Activated naive CD4-positive, alpha-beta T cell treated with anti-CD3 and anti-CD28 coated beads, Interleukin-2, amount 50 U/mL, for 16 hours (primary cell): ENCODE measurements around the gene CLDN5.

Source experiments
- DNase-seq: peaks from one replicate; pipeline ENCODE4 v3.0.0-alpha.2; 2020

Gene CLDN5

GRCh38 chr22:19501897-19502447, 22.2 kb downstream of the CLDN5 start:
- no peak for DNase-seq

- DNase-seq: no peak
Measured at GRCh38 chr22:19499880-19500242, 24.3 kb downstream of the CLDN5 start.

GRCh38 chr22:19499236-19499879, 24.9 kb downstream of the CLDN5 start:
- DNase-seq: no peak

- no peak for DNase-seq
Measured at GRCh38 chr22:19498866-19499190, 25.4 kb downstream of the CLDN5 start.

GRCh38 chr22:19498154-19498865, 25.9 kb downstream of the CLDN5 start:
- DNase-seq: no peak

- DNase-seq: no peak
Measured at GRCh38 chr22:19497245-19497644, 27.0 kb downstream of the CLDN5 start.

- DNase-seq: no peak
Measured at GRCh38 chr22:19496324-19496630, 27.9 kb downstream of the CLDN5 start.

GRCh38 chr22:19495562-19496323, 28.5 kb downstream of the CLDN5 start:
- DNase-seq: no peak

GRCh38 chr22:19494676-19495173, 29.5 kb downstream of the CLDN5 start:
- DNase-seq: no peak

- DNase-seq: no peak
Measured at GRCh38 chr22:19494001-19494560, 30.1 kb downstream of the CLDN5 start.

- no peak for DNase-seq
Measured at GRCh38 chr22:19492504-19493174, 31.6 kb downstream of the CLDN5 start.

GRCh38 chr22:19490628-19491230, 33.5 kb downstream of the CLDN5 start:
- DNase-seq: no peak

GRCh38 chr22:19488884-19489843, 35.0 kb downstream of the CLDN5 start:
- DNase-seq: no peak

- DNase-seq: no peak
Measured at GRCh38 chr22:19488285-19488684, 35.9 kb downstream of the CLDN5 start.

GRCh38 chr22:19483481-19484244, 40.5 kb downstream of the CLDN5 start:
- DNase-seq: no peak

- DNase-seq: no peak
Measured at GRCh38 chr22:19482297-19482696, 41.9 kb downstream of the CLDN5 start.

GRCh38 chr22:19480789-19481188, 43.4 kb downstream of the CLDN5 start:
- DNase-seq: no peak

- no peak for DNase-seq
Measured at GRCh38 chr22:19480173-19480568, 44.0 kb downstream of the CLDN5 start.

- peak; percentile 94 for DNase-seq
Measured at GRCh38 chr22:19479355-19480172, 44.6 kb downstream of the CLDN5 start, which contains the start of gene CDC45. TSS of gene CDC45 (plus strand) at chr22:19479920. CDS start at chr22:19479969, 49 bp downstream.
